NAMALWA (cell line): ENCODE measurements around the gene PPP2R2D.

Experiments
- DNase-seq: peaks from one replicate; pipeline ENCODE4 v3.0.0-alpha.2; 2015; ENCODE audit warnings: low spot score

The PPP2R2D gene

DNA sequence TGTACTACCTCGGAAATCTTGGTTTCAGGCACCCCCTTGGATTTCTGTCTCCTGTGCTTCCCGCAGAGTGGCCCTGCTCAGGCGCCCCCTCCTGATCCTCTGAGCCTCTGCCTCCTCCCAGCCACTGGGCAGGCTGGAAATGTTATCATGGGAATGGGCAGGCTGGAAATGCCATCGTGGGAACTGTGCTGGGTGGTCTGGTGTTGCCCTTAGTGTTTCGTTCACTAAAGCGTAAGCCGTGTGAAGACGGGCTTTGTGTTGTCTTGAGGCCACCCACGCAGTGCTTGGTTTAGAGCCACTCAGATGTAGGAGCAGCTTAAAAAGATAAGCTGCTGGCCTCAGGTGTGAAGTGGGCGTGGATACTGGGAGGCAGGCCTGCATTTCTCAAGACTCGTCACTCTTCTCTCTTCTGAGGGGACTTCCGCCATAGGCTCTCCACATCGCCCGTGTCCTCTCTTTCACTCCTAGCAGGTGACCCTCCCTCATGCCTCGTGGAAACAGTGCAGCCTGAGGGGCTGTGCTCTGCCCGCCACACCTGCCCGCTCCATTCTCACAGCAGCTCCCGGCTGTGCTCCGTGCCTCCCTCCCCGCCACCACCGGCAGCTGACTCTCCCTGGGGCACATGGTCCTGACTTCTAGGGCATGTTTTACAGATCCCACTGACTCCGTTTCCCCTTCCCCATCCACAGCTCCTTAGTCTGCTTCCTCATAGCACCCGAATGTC, 28.5 kb downstream of the PPP2R2D start:
- DNase-seq, result no peak

GRCh38 chr10:131930150-131930549, 29.3 kb downstream of the PPP2R2D start:
- no peak for DNase-seq

GRCh38 chr10:131930586-131931330, 29.9 kb downstream of the PPP2R2D start:
- no peak for DNase-seq

DNA sequence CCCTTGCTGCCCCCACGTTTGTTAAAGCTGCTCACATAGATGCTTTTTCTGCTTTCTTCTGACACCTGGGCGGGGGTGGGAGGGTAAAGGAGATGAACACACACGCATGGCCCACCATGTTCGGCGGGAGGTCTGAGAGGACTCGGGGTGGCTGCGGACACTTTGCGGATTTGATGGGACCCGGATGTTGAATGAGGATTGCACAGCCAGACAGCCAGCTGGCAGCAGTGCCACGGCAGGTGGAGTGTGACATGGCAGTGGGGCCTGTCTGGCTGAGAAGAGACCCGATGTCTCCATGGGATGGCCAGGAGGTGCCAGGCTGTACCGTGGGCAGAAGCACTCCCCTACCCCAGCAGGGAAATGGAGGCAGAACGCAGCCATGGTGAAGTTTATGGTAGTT, 31.2 kb downstream of the PPP2R2D start:
- DNase-seq, result no peak

- no peak for DNase-seq
Measured at GRCh38 chr10:131933016-131933695, 32.3 kb downstream of the PPP2R2D start.

GRCh38 chr10:131933696-131934086, 32.9 kb downstream of the PPP2R2D start:
- DNase-seq, result no peak

DNA sequence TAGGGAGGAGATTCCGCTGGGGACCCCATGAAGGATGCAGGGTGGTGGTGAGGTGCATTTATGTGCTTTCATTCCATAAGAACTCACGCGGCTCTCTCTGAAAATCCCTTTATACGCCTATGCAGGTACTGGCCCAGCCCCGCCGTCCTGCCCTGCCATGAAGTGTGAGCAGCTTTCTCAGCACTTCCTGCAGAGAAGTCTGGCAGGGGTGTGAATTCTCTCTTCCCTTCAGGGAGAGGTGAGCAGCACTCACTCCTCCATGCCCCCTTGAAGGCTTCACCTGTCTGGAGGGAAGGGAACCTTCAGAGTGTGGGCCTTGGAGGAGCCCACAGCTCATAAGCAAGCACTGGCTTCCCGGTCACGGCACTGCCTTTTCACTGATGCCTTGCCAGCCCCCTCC, 34.0 kb downstream of the PPP2R2D start:
- no peak for DNase-seq

DNA sequence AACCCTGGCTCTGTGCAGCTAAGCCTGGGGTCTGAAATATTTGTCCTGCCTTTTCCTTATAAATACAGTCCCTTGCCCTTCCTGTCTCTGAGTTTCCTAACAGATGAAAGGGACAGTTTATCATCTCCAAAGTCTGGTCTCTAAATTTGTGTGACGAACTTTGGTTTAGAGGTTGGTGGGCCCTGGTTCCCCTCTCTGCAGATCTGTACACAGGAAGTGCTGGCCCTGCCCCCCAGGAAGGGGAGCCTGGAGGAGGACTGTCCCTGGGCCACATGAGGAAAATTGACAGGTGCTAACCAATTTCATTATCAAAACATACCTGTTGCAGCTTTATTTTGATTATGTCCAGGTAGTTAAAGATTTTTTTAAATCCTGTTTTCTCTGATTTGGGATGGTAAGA, 34.5 kb downstream of the PPP2R2D start:
- DNase-seq, result no peak

DNA sequence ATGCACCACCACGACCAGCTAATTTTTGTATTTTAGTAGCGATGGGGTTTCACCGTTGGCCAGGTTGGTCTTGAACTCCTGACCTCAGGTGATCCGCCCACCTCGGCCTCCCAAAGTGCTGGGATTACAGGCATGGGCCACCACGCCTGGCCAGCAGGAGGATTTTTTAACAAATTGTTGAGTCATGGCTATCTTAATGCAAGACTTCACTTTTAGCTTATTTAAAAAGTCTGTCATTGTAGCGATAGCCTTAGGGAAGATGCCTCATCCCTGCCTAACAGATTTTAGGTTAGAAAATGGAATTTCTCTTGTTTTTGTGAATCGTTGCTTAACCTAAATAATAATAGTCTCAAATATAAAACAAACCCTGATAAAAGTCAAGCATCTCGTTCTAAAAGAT, 35.5 kb downstream of the PPP2R2D start:
- no peak for DNase-seq

DNA sequence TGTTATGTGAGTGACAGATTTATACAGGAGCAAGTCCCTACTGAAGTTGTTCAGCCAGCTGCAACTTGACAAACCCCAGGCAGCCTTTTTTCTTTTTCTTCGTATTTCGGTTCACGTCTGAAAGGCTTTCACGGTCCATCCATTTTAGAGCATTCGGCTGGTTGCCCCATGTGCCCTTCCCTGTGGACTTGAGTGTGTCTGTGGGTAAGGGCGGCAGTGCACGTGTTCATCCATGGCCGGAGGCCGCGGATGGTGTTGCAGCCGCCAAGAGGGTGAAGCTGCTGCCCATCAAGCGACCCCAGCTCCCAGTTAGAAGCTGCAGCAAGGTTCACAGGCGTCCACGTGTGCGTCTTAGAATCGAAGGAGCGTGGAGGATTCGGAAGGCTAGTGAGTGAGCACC, 35.9 kb downstream of the PPP2R2D start:
- no peak for DNase-seq

- no peak for DNase-seq
Measured at GRCh38 chr10:131937836-131938235, 37.0 kb downstream of the PPP2R2D start.

GRCh38 chr10:131938681-131939080, 37.9 kb downstream of the PPP2R2D start:
- DNase-seq, result no peak

GRCh38 chr10:131942455-131942854, 41.6 kb downstream of the PPP2R2D start:
- DNase-seq, result no peak

- no peak for DNase-seq
Measured at GRCh38 chr10:131943021-131943814, 42.4 kb downstream of the PPP2R2D start.

DNA sequence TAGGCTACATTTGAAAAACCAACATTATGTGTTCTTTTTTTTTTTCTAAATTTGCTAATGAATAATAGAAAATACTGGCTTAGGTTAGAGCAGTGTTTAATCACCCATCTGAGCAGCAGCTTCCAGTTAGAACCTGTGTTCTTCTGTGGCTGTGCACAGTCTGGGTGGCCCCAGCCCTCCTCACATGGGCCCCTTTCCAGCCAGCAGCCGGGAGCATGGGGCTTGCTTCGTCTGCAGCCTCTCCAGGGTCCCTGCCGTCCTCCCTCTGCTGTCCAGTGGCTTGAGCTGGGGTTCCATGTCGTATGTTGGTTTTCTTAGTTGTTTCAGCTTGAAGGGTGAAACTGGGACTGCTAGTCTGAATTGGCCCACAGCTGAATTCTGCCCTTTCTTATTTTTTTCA, 43.6 kb downstream of the PPP2R2D start:
- DNase-seq, result no peak

GRCh38 chr10:131944976-131945695, 44.3 kb downstream of the PPP2R2D start:
- no peak for DNase-seq

DNA sequence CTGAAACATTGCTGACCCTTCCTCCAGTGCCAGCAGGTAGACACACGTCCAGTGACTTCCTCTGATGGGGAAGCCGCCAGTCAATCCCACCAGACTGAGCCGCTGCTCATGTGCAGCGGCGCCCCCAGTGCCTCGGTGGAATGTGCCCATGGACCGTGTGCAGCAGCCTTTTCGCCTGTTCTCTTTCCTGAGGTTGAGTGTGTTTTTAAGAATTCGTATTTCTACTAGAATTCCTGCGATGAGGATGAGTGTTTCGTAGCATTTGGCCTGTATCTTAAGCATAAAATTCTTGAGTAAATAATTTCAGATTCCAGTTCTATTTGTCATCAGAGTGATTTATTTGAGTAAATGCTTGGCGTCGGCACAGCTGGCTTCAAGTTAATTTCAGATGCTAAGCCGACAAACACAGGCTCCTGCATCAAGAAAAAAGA, 45.5 kb downstream of the PPP2R2D start:
- no peak for DNase-seq

DNA sequence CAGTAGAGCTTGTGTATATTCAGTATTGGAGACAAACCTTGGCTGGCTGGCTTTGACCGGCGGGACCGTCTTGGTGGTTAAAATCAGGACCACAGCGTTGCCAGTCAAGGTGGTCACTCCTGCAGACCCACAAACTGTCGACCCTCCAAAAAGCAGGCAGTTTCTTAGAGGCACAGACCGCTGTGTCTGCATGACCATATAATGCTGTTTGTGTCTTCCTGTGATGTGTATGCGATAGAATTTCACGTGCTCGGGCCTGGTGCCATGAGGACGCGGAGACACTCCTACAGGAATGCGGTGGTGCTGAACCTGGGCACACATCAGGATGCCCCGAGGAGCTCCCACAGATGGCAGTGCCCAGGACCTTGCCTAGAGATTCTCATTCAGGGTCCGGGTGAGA, 46.1 kb downstream of the PPP2R2D start:
- DNase-seq, result no peak

DNA sequence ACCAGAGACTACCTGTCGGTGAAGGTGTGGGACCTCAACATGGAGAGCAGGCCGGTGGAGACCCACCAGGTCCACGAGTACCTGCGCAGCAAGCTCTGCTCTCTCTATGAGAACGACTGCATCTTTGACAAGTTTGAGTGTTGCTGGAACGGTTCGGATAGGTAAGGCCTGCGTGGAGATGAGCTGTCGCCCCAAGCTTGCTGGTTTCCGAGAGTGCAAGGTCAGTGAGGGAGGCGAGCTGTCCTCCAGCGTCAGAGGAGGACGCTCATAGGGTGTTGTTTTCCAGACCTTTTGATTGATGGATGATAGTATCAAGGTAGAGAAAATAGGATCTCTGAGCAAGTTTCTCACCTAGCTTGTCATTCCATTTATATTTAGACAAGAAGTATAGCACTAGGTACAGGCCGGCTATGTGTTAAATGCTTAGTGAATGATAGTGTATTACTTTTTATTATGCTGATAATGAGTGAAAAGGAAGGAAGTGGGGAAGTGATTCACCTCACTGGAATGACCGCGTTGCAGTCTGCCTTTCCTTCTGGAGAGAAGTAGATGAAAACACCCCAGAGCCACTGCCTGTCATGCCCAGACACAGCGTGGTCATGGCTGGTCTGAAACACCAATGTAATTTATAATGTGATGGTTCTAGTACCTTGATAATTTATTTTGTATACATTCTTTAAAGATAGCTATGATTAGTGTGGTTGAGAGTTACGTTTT, 47.0 kb downstream of the PPP2R2D start:
- no peak for DNase-seq

GRCh38 chr10:131948501-131948900, 47.7 kb downstream of the PPP2R2D start:
- DNase-seq, result no peak
